ENCODE data around the gene TTC14.
A peak's percentile ranks its signal among the peaks of the same experiment; 100 is the strongest.
"Not testable (repeated sequence)": the region's sequence is repeated elsewhere in the genome, so short reads cannot be mapped to it uniquely, and the experiment has no call there.

The TTC14 gene

DNA sequence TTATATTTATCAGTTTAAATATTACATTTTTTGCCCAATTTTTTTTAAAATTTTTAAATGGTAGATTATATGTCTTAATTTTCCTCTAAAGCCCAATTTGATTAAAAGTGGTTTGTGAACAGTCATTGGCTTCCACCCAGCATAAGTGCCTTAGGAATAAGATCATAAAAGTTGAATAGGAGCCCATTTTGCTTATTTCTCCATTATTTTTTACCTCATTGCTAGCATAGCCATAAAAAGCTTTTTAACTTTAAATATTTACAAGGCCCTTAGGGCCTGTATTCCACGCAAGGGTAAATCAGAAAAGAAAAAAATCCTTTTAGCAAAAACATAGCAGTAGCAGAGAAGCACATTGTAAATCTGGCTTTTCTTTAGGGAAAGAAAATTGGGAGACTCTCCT lies 9.0 kb downstream of the TTC14 start:
- no peak overlapping the region for H3K4me3 ChIP-seq (ENCODE audit: low read depth, low read length)
- no peak for DNase-seq (ENCODE audit: low read depth, low spot score)
- no peak for TF ChIP-seq CTCF (IDR thresholded peaks at IDR 0.05; ENCODE audit: low read depth, low read length)
- in situ Hi-C loops (cut with HindIII; ENCODE audit: low sequenced_read_pairs), result no loop called here

DNA sequence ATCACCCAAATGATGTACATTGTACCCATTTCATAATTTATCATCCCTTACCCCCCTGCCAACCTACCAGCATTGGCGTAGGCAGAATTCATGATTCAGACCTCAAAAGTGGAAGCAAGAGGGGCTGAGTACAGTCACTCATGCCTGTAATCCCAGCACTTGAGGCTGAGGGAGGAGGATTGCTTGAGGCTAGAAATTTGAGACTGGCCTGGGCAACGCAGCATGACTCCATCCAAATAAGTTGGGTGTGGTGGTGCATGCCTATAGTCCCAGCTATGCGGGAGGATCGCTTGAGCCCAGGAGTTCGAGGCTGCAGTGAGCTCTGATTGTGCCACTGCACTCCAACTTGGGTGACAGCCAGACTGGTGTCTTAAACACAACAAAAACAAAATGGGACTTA lies 10.4 kb downstream of the TTC14 start:
- in situ Hi-C loops (cut with HindIII; ENCODE audit: low sequenced_read_pairs), result no loop called here
- no peak for DNase-seq (ENCODE audit: low read depth, low spot score)
- H3K4me3 ChIP-seq (ENCODE audit: low read depth, low read length), result no peak overlapping the region
- TF ChIP-seq CTCF (IDR thresholded peaks at IDR 0.05; ENCODE audit: low read depth, low read length), result no peak

GRCh38 chr3:180615954-180616353 lies 14.0 kb downstream of the TTC14 start:
- in situ Hi-C loops (cut with HindIII; ENCODE audit: low sequenced_read_pairs), result no loop called here
- no peak for TF ChIP-seq CTCF (IDR thresholded peaks at IDR 0.05; ENCODE audit: low read depth, low read length)
- H3K4me3 ChIP-seq (ENCODE audit: low read depth, low read length), result no peak overlapping the region
- DNase-seq (ENCODE audit: low read depth, low spot score), result no peak

- TF ChIP-seq CTCF (IDR thresholded peaks at IDR 0.05; ENCODE audit: low read depth, low read length), result no peak
- in situ Hi-C loops (cut with HindIII; ENCODE audit: low sequenced_read_pairs), result no loop called here
- H3K4me3 ChIP-seq (ENCODE audit: low read depth, low read length), result no peak overlapping the region
- DNase-seq (ENCODE audit: low read depth, low spot score), result no peak
Observed at GRCh38 chr3:180617049-180617448, 15.1 kb downstream of the TTC14 start.

GRCh38 chr3:180618563-180618962 lies 16.6 kb downstream of the TTC14 start:
- in situ Hi-C loops (cut with HindIII; ENCODE audit: low sequenced_read_pairs); H3K4me3 ChIP-seq (ENCODE audit: low read depth, low read length); DNase-seq (ENCODE audit: low read depth, low spot score): not testable (repeated sequence)

DNA sequence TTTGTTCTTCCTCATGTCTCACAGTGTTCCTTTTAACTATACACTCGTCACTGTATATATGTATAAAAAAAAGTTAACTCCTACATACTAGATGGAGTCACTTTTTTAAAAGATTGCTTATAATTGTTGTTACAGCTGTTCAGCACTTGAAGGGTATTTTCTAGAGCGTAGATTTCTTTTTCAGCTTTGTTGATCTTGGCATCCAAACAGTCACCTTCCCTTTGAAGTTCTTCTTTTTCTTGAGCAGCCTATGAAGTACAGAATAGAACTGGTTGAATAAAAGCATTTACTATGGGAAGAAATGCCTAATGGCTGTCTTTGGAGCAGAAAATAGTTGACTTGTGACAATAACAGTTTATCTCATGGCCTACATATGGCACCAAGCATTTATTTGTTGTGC lies 17.8 kb downstream of the TTC14 start:
- in situ Hi-C loops (cut with HindIII; ENCODE audit: low sequenced_read_pairs), result no loop called here
- DNase-seq (ENCODE audit: low read depth, low spot score), result peak; percentile 76
- H3K4me3 ChIP-seq (ENCODE audit: low read depth, low read length), result no peak overlapping the region
- TF ChIP-seq CTCF (IDR thresholded peaks at IDR 0.05; ENCODE audit: low read depth, low read length), result no peak

GRCh38 chr3:180624714-180625113 lies 22.8 kb downstream of the TTC14 start:
- no peak for TF ChIP-seq CTCF (IDR thresholded peaks at IDR 0.05; ENCODE audit: low read depth, low read length)
- in situ Hi-C loops (cut with HindIII; ENCODE audit: low sequenced_read_pairs), result no loop called here

More at GRCh38 chr3:180624714-180625113, 22.8 kb downstream of the TTC14 start:
- H3K4me3 ChIP-seq (ENCODE audit: low read depth, low read length), result no peak overlapping the region
- no peak for DNase-seq (ENCODE audit: low read depth, low spot score)

Data from astrocyte of the spinal cord (primary cell).